HG03175 (cell line): ENCODE data around the gene HERC2.

ENCODE experiments used
- ATAC-seq: cut with Tn5 transposase; IDR thresholded peaks from one replicate; pipeline ENCODE4 v1.9.1; 2021; ENCODE audit warnings: mild to moderate bottlenecking, moderate library complexity; ENCODE audit not compliant: unreplicated experiment

The HERC2 gene

DNA sequence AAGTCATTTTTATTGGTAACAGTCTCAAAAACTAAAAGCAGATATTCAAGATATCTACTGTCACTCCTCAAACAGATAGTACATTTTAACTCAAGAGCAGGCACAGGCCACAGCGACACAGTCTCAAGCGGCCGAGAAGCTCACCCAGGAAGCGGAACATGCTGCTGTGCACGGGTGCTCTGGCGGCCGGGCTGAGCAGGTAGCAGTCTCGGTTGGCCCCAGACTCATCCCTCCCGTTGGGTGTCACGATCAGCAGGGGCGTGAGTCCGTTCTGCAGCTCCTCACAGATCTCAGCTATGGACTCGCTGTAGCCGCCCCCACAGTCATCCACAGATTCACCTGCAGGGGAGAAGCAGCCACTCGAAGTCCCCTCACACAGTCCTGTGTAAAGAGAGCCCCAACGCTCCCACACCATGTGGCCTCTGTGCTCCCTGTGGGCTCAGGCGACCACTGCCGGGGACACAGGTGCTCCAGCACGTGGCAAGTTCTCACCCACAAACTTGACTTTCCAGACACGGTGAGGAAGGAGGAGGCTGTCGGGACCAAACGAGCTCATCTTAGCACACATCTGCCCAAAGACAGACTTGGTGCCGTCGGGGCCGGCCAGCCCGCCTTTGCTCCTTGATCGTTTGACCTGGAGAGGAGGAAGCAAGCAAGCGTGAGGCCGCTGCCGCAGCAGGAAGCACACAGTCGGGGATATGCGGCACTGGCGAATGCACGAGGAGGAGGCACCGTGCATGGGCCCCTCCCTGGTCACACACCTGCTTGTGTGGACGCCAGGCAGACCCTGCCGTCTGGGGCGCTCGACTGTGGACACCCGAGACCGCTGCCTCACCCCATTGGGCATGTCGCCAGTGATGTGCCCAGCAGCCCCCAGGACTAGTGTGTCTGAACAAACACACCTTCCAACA lies 205.2 kb downstream of the HERC2 start:
- no peak for ATAC-seq

DNA sequence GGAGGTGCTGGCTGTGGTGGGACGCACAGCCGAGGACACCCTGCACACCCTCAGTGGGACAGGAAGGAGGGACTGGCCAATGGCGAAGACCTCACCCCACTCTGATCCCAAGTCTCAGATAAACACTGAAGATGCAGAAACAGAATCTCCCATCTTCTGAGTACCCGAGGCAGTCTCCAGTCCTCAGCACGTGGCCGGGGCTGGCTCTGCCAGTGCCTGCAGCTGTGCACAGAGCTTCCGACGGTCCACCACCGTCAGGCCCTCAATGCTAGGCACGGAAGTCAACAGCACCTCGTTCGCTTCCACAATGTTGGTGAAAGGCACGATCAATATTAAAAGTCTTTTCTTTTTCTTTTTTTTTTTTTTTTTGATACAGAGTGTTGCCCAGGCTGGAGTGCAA lies 206.1 kb downstream of the HERC2 start:
- ATAC-seq: no peak

DNA sequence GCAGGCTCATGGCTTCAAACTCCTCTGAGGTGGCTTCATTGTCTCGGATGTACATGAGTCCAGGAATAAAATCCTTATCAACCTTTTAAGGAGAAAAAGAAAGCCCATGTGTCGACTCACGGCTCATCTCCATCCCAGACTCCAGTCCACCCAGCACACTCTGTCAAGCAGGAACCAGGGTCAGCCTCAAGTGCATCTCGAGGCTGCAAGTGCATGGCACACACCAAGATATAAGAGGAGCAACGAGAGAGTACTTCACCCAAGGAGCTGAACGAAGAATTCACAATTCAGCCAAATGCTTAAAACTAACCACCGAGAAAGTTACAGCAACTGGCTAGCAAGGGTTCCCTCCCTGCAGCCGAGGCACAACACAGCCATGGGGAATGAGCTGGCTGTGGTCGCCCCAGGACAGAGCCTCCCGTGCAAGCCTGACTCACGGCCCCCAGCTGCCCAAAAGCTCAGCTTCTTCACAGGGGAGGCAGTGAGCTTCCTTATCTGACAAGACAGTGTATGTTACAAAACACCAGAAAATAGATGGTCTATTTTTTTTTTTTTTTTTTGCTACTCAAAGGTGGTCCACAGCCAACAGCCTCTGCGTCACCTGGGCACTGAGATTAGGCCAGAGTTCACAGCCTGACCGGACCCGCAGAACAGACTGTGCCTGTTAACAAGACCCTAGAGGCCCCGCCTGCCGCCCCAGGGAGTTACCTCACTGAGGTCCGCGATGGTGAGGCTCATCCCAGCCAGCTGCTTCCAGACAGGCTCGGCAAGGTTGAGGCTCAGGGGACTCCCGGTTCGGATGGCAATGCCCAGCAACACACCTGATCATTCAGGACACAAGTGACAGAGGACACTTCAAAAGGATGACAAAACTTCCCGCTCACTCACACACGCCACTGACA lies 207.0 kb downstream of the HERC2 start:
- no peak for ATAC-seq

DNA sequence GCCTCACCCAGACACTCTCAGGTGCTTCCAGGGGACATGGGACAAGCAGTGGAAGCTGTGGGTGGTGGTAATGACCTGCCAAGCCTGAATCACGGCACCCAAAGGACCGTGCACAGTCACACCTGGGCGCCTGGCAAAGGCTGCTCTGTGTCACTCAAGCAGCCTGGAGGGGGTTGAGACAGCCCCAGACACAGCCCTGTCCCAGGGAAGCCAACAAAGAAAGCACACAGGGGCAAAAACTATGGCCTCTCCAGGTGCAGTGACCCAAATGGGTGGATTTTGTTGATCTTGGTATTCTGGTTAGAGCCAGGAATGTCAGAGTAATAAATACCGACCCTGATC lies 207.9 kb downstream of the HERC2 start:
- ATAC-seq: no peak

GRCh38 chr15:28113394-28114113 lies 208.4 kb downstream of the HERC2 start:
- no peak for ATAC-seq

GRCh38 chr15:28112962-28113361 lies 209.0 kb downstream of the HERC2 start:
- ATAC-seq: no peak

DNA sequence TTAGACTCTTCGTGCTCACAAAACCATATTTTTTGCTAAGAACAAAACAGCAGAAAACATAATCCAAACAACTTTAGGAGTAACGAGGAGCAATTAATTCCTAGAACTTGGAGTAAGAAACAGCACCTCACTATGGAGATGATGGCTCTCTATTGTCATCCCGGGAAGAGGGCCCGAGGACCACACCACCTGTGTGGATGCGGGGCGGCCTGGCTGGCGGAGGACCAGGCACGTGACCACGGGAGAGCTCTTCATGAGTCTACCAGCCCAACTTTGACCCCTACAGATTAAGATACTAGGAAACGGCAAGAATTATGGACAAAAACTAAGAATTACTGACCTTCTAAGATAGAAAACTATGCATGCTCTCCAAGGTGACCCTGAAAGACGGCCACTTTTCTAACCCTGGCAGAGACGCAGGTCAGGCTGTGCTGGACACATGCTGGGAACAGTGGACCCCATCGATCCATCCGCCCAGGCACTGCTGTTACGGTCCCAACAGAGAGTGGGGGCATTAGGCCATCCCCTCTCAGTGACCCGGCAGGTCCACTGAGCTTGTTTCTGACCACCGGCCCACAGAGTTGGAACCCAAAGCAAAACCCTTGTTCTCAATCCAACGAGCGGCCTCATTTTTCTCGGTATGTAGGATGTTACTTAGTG lies 209.7 kb downstream of the HERC2 start:
- no peak for ATAC-seq

DNA sequence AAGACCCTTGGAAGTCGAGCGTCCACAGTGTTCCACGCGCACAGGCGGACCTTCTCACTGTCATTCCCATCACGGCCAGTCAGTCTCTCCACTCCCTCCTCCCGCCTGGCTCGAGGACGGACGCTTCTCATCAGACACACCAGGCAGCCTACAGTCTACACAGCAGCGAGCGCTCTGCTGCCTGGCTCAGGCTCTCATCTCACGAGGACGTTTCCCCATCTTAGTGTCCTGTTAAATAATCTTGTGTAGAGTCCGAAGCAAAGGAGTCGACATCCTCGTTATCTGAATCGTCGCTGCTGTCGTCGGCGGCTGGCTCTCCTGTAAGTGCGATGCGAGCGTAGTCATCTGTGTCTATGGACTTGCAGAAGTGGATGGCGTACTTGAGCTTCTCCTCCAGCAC lies 210.4 kb downstream of the HERC2 start:
- no peak for ATAC-seq

DNA sequence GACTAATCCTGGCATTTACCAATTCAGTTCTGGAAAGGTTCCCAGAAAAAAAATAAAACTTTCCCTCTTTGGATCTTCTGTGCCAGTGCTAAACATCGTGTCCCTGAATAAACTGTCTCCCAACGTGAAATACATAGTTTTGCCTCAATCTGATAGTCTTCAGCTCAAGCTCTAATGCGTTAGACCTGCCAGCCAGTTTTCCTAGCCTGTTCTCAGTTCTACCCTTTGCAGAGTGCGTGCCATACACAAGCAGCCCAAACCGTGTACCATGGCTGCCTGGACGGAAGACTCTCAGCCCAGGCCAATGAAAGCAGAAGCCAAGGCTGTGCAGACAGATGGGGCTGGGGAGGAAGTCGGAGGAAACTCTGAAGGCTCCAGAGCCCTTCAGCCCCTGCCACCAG lies 211.5 kb downstream of the HERC2 start:
- no peak for ATAC-seq

GRCh38 chr15:28109626-28110455 lies 212.1 kb downstream of the HERC2 start:
- no peak for ATAC-seq

DNA sequence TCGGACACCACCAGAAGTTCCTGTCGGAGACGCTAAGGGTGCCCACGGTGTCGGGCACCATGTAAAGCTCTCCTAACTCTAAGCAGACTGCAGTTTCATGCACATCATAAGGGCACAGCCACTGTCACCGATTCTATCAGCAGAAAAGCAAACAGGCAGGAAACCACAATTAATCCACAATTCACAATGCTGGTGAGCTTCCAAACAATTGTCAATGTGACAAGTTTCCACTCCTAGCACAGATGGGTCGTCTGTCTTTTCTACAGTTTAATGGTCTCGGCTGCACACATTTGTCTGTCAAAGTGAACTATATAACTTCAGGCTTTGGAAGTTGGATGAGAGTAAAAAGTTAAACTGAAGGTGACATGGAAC lies 214.1 kb downstream of the HERC2 start:
- ATAC-seq: no peak

GRCh38 chr15:28107111-28107903 lies 214.7 kb downstream of the HERC2 start:
- ATAC-seq: no peak

DNA sequence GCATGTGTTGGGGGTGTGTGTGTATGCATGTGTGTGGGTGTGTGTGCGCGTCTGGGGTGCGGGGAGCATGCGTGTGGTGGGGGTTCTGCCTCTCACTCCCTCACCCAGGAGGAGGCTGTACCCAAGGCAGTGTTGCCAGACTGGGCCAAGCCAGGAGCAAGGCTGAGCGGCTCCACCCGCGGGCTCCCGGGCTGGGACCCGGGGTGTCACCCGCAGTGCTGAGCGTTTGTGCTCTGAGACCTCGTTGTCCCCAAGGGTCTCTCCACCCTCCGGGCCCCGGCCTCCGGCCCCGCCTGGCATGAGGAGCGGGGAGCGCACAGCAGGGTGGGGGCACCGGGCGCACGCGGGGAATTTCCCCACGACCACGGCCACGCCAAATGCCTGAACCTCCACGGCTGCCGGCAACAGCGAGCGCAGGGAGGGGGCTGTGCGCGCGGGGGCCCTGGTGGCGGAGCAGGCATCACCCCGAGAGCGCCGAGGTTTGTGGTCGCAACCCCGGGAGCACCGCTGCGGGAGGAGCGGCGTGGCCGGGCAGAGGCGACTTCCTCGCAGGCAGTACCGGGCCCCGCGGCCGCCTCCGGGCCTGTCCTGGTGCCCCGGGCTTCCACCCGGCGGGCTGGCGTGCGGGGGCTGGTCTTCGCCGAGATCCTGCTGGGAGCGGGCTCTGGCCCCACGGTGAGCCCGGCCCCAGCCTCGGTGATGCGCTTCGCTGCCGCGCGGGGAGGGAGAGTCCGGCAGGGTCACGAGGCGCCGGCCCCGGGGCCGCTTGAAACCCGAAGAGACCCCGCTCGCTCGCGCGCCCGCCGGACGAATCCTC lies 215.5 kb downstream of the HERC2 start:
- no peak for ATAC-seq

DNA sequence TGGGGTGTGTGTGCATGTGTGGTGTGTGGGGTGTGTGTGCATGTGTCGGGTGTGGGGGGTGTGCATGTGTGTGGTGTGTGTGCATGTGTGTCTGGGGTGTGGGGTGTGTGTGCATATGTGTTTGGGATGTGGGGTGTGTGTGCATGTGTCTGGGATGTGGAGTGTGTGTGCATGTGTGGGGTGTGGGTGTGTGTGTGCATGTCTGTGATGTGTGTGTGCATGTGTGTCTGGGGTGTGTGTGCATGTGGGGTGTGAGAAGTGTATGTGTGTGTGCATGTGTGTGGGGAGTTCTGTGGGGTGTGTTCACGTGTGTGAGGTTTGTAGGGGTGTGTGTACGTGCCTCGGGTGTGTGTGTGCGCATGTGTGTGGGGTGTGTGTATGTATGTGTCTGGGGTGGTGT lies 216.2 kb downstream of the HERC2 start:
- no peak for ATAC-seq

DNA sequence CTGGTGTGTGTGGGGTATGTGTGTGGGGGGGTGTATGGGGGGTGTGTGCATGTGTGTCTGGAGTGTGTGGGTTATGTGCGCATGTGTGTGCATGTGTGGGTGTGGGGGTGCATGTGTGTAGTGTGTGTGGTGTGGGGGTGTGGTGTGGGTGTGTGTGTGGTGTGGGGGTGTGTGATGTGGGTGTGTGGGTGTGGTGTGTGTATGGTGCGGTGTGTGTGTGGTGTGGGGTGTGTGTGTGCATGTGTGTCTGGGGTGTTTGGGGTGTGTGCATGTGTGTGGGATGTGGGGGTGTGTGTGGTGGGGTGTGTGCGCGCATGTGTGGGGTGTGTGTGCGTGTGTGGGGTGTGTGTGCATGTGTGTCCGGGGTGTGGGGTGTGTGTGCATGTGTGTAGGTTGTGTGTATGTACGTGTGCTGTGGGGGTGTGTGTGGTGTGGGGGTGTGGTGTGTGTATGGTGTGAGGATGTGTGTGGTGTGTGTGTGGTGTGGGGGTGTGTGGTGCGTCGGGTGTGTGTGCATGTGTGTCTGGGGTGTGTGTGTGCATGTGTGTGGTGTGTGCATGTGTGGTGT lies 216.7 kb downstream of the HERC2 start:
- no peak for ATAC-seq

DNA sequence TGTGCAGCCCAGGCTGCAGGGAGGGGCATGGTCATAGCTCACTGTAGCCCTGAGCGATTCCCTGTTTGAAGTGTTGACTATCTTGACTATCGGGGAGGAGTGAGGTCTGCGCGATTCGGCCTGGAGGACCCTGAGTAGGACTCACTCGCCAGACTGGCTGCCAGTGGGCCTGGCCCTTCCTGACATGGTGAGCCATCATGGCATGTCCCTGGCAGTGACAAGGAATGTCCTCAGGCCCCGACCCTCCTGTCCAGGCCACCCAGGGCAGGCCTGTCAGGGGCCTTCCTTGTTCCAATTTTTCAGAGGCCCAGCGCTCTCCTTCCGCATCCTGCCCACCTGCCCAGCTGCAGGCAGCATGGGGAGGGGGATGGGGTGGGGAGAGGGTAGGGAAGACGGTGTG lies 217.7 kb downstream of the HERC2 start:
- ATAC-seq: no peak

DNA sequence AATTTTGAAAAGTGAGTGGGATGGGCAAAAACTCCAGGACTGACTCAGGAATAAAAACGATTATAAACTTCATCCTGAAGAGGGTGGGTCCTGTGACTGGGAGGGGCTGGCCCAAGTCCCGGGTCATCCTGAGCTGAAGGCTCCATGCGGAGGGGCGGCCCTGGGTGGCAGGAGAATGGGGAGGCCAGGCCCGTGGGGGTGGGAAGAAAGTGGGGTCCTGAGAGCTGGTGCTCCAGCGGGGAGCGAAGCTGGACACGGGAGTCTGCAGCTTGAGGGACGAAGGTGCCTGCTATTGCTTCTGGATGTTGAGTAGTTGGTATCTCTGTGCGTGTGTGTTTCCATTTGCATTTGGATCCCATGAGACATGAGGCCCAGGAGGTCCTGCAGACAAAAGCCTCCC lies 218.1 kb downstream of the HERC2 start:
- ATAC-seq: no peak

DNA sequence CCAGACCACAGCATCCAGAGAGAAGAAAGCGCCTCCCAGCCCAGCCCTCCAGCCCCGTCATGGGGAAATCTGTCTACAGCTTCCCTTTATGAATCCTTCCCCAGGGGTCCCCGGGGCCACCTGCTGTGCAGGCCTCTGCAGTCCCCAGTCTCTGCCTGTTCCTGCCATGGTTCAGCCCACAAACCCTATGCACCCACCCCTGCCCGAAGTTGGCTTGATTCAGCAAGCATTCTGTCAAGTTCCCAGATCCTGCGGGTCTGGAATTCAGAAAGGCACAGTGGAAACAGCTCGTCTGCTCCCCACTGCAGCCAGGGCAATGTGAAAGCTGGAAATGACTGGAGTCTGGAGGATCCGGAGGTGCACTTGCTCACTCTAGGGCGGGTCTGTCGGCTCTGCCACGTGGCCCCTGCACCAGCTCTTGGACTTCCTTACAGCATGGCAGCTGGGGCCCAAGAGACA lies 220.0 kb downstream of the HERC2 start:
- ATAC-seq: no peak
